Liver (tissue), 9 donors: ENCODE results near the gene POU2AF3. TPM values are rescaled to one million over a fixed set of nuclear protein-coding genes. Genes with fewer than 3 reads are reported as not detected.

ENCODE experiments used
- DNase-seq: peaks from one replicate; pipeline ENCODE4 v3.0.0-alpha.2; 2017; ENCODE audit warnings: low spot score
- H3K27ac ChIP-seq, 2 donors: one replicate each; pipeline ENCODE4 v1.7.0; 2013; ENCODE audit warnings: inconsistent platforms in 2 of 2, low read length in 2 of 2, control low read depth in 1 of 2, low read depth in 1 of 2, mild to moderate bottlenecking in 1 of 2
- H3K27me3 ChIP-seq, 4 donors: one replicate each; pipeline versions ENCODE4 v1.6.1 to v1.7.0; 2013; ENCODE audit warnings: low read length in 3 of 4, inconsistent platforms in 1 of 4, mild to moderate bottlenecking in 1 of 4, moderate library complexity in 1 of 4; ENCODE audit not compliant: control insufficient read depth in 4 of 4, insufficient read depth in 4 of 4
- H3K36me3 ChIP-seq, 4 donors: one replicate each; pipeline versions ENCODE4 v1.6.1 to v1.7.0; 2013; ENCODE audit warnings: low read length in 3 of 4, mild to moderate bottlenecking in 3 of 4, low read depth in 1 of 4, moderate library complexity in 1 of 4; ENCODE audit not compliant: control insufficient read depth in 4 of 4, insufficient read depth in 3 of 4
- H3K4me1 ChIP-seq, 4 donors: one replicate each; pipeline versions ENCODE4 v1.6.1 to v1.7.0; 2013; ENCODE audit warnings: low read length in 3 of 4, mild to moderate bottlenecking in 3 of 4, moderate library complexity in 1 of 4; ENCODE audit not compliant: control insufficient read depth in 4 of 4, insufficient read depth in 4 of 4
- H3K4me3 ChIP-seq, 3 donors: one replicate each; pipeline versions ENCODE4 v1.6.1 to v1.7.0; 2013; ENCODE audit warnings: low read length in 3 of 3, control low read depth in 1 of 3, low read depth in 1 of 3, mild to moderate bottlenecking in 1 of 3
- H3K9ac ChIP-seq, 2 donors: one replicate each; pipeline ENCODE4 v1.7.0; 2013; ENCODE audit warnings: low read length in 2 of 2, mild to moderate bottlenecking in 2 of 2, moderate library complexity in 2 of 2, control low read depth in 1 of 2, low read depth in 1 of 2
- H3K9me3 ChIP-seq, 4 donors: one replicate each; pipeline versions ENCODE4 v1.6.1 to v1.7.0; 2013; ENCODE audit warnings: low read length in 3 of 4; ENCODE audit not compliant: control insufficient read depth in 4 of 4
- FOXA1 ChIP-seq: IDR thresholded peaks from 2 replicates; pipeline ENCODE4 v1.6.1; 2016; ENCODE audit warnings: antibody characterized with exemption
- FOXA2 ChIP-seq: IDR thresholded peaks from 2 replicates; pipeline ENCODE4 v1.6.1; 2016; ENCODE audit warnings: antibody characterized with exemption
- GABPA ChIP-seq, 2 donors: IDR thresholded peaks in 1 of 2; conservative IDR thresholded peaks in 1 of 2; 2 replicates each; pipeline ENCODE4 v1.6.1; 2016; ENCODE audit warnings: antibody characterized with exemption in 2 of 2, mild to moderate bottlenecking in 1 of 2, moderate library complexity in 1 of 2
- HNF4A ChIP-seq, 2 donors: conservative IDR thresholded peaks; 2 replicates each; pipeline ENCODE4 v1.6.1; 2016; ENCODE audit warnings: antibody characterized with exemption in 2 of 2, mild to moderate bottlenecking in 2 of 2
- HNF4G ChIP-seq: IDR thresholded peaks from 2 replicates; pipeline ENCODE4 v1.6.1; 2016; ENCODE audit warnings: antibody characterized with exemption
- JUND ChIP-seq, 2 donors: IDR thresholded peaks; 2 replicates each; pipeline ENCODE4 v1.6.1; 2016; ENCODE audit warnings: antibody characterized with exemption in 2 of 2
- NR2F2 ChIP-seq: IDR thresholded peaks from 2 replicates; pipeline ENCODE4 v1.6.1; 2016; ENCODE audit warnings: antibody characterized with exemption
- RAD21 ChIP-seq, 2 donors: IDR thresholded peaks; 2 replicates each; pipeline ENCODE4 v1.6.1; 2016; ENCODE audit warnings: antibody characterized with exemption in 2 of 2, mild to moderate bottlenecking in 2 of 2
- RXRA ChIP-seq, 2 donors: IDR thresholded peaks; 2 replicates each; pipeline ENCODE4 v1.6.1; 2017 to 2018; ENCODE audit warnings: antibody characterized with exemption in 2 of 2, mild to moderate bottlenecking in 1 of 2
- SP1 ChIP-seq: IDR thresholded peaks from 2 replicates; pipeline ENCODE4 v1.6.1; 2018; ENCODE audit warnings: antibody characterized with exemption, mild to moderate bottlenecking
- TAF1 ChIP-seq: conservative IDR thresholded peaks from 2 replicates; pipeline ENCODE4 v1.6.1; 2016; ENCODE audit warnings: antibody characterized with exemption, mild to moderate bottlenecking
- YY1 ChIP-seq: IDR thresholded peaks from 2 replicates; pipeline ENCODE4 v1.6.1; 2016; ENCODE audit warnings: antibody characterized with exemption, mild to moderate bottlenecking
- WGBS: extraction: QIAGEN DNeasy Blood & Tissue Kit; methylation state at CpG from one replicate; pipeline ENCODE4 v1.1.7; 2013; 5-methylcytosine and 5-hydroxymethylcytosine counted together
- polyA plus RNA-seq, 2 donors: library from polyadenylated mRNA; stranded (reverse) in 1 of 2; unstranded in 1 of 2; fragments of 200-250 nt in 1 of 2; fragments of >200 nt in 1 of 2; fragmentation: Nextera tagmentation in 1 of 2; extraction: Ambion mirVana in 1 of 2; gene quantifications; one replicate each; pipeline versions ENCODE4 v1.2.1 to v1.2.3, GENCODE V29; 2013 to 2015
- total RNA-seq, 2 donors: library from RNA; depleted of rRNA; stranded (reverse); fragments of >200 nt; gene quantifications; one replicate each; pipeline ENCODE4 v1.2.3, GENCODE V29; 2014
- TF ChIP-seq, protein P1 (sequence below): fragments of 150-350 bp; IDR thresholded peaks from 2 replicates; pipeline ENCODE4 v1.5.1; 2017; ENCODE audit warnings: improper control_type of control experiment, low read depth, low read length; ENCODE audit not compliant: missing input control
- TF ChIP-seq, protein P2 (sequence below): IDR thresholded peaks from 2 replicates; pipeline ENCODE4 v1.6.1; 2016; ENCODE audit warnings: antibody characterized with exemption
- TF ChIP-seq, protein P3 (sequence below): IDR thresholded peaks from 2 replicates; pipeline ENCODE4 v1.6.1; 2016; ENCODE audit warnings: antibody characterized with exemption
- TF ChIP-seq, protein P4 (sequence below): IDR thresholded peaks from 2 replicates; pipeline ENCODE4 v1.6.1; 2016; ENCODE audit warnings: antibody characterized with exemption, mild to moderate bottlenecking
- donor health status: healthy.
- donor health status: healthy.
- donor health status: healthy.
- donor health status: healthy.
- donor health status: healthy.

The POU2AF3 gene
- total and polyA plus RNA-seq, 4 donors, result 0.17 to 0.68 (median 0.49) TPM

DNA sequence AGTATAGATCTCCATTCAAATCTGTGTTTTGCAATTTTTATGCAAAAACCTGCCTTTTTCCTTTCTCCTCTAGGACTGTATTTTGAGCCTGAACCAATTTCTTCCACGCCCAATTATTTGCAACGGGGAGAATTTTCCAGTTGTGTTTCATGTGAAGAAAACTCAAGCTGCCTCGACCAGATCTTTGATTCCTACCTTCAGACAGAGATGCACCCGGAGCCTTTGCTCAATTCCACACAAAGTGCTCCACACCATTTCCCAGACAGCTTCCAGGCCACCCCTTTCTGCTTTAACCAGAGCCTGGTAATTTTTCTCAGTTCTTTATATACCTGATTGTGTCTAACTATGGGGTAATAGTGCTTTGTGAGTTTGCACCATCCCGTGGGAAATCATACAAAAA is 8.0 kb downstream of the POU2AF3 start:
- no peak for DNase-seq
- no peaks in the 10 kb centered on the region for H3K9me3 ChIP-seq
- H3K4me1 ChIP-seq, result peaks cover 4 to 36% (median 32%) of the 10 kb centered on the region in 4 donors
- no peak overlapping the region for H3K27ac ChIP-seq
- H3K4me3 ChIP-seq, result no peak overlapping the region
- no peaks in the 10 kb centered on the region for H3K27me3 ChIP-seq
- no peaks in the 10 kb centered on the region for H3K36me3 ChIP-seq
- WGBS, result 88% methylated on average over 5 of the region's 5 CpGs
- H3K9ac ChIP-seq, result no peak overlapping the region
- TF ChIP-seq, protein P1, sequence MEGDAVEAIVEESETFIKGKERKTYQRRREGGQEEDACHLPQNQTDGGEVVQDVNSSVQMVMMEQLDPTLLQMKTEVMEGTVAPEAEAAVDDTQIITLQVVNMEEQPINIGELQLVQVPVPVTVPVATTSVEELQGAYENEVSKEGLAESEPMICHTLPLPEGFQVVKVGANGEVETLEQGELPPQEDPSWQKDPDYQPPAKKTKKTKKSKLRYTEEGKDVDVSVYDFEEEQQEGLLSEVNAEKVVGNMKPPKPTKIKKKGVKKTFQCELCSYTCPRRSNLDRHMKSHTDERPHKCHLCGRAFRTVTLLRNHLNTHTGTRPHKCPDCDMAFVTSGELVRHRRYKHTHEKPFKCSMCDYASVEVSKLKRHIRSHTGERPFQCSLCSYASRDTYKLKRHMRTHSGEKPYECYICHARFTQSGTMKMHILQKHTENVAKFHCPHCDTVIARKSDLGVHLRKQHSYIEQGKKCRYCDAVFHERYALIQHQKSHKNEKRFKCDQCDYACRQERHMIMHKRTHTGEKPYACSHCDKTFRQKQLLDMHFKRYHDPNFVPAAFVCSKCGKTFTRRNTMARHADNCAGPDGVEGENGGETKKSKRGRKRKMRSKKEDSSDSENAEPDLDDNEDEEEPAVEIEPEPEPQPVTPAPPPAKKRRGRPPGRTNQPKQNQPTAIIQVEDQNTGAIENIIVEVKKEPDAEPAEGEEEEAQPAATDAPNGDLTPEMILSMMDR, result no peak
- no peak for TF ChIP-seq SP1

DNA sequence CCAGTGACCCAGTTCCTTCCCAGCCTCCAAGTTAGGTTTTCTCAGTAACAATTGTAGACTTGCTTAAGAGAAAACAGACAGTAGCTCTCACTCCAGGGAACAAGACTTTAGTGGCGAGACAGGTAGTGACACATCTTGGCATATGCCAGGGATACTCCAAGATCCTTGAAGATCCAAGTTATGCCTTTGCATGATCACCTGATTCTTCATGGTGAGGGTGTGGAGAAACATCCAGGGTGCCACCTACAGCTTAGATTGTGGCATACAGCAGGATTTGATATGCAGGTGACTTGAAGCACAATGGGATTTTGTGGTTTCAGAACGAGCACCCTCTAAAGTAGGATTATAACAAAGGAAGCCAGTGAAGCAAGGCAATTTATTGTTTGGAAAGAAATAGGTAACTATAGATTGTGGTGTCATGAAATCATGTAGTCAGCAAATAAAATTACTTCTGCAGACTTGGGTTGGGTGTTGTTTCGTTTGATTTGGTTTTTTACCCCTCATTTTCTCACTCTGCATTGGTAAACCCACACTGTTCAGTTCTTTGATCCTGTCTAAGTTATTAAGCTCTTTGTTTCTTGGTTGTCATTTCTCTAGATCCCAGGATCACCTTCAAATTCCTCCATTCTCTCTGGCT is 9.2 kb downstream of the POU2AF3 start:
- Histone ChIP-seq H3K27me3 (no peaks in the 10 kb centered on the region), H3K9ac (no peak overlapping the region), H3K36me3 (no peaks in the 10 kb centered on the region), H3K27ac (no peak overlapping the region), H3K4me1 (peaks cover 4 to 23% (median 20%) of the 10 kb centered on the region in 4 donors), H3K9me3 (no peaks in the 10 kb centered on the region), H3K4me3 (no peak overlapping the region)
- no peak for TF ChIP-seq TAF1
- no peak for TF ChIP-seq FOXA1
- no peak for TF ChIP-seq HNF4G
- no peak for TF ChIP-seq RAD21 (IDR thresholded peaks at IDR 0.05)
- TF ChIP-seq, protein P2, sequence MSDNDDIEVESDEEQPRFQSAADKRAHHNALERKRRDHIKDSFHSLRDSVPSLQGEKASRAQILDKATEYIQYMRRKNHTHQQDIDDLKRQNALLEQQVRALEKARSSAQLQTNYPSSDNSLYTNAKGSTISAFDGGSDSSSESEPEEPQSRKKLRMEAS, result no peak
- TF ChIP-seq GABPA (IDR thresholded peaks at IDR 0.05 in 1 of 2, conservative IDR thresholded peaks at IDR 0.05 in 1 of 2), result no peak
- no peak for TF ChIP-seq NR2F2
- TF ChIP-seq SP1, result no peak
- TF ChIP-seq RXRA (IDR thresholded peaks at IDR 0.05), result no peak
- TF ChIP-seq, protein P1, result no peak
- no peak for TF ChIP-seq HNF4A (conservative IDR thresholded peaks at IDR 0.05)
- DNase-seq, result no peak
- WGBS, result 83% methylated on average over 3 of the region's 3 CpGs

DNA sequence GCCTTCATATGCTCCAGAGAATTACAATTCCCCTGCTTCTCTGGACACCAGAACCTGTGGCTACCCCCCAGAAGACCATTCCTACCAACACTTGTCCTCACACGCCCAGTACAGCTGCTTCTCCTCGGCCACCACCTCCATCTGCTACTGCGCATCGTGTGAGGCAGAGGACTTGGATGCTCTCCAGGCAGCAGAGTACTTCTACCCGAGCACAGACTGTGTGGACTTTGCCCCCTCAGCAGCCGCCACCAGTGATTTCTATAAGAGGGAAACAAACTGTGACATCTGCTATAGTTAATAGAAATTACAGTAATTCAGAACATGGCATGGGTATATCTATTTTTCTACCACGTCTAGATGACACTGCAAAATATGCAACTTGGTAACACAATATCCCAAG is 9.8 kb downstream of the POU2AF3 start:
- H3K27ac ChIP-seq, result no peak overlapping the region
- no peaks in the 10 kb centered on the region for H3K9me3 ChIP-seq
- no peaks in the 10 kb centered on the region for H3K36me3 ChIP-seq
- TF ChIP-seq RAD21 (IDR thresholded peaks at IDR 0.05), result peak; percentile 43 to 58
- TF ChIP-seq HNF4G, result peak; percentile 86
- TF ChIP-seq, protein P3, sequence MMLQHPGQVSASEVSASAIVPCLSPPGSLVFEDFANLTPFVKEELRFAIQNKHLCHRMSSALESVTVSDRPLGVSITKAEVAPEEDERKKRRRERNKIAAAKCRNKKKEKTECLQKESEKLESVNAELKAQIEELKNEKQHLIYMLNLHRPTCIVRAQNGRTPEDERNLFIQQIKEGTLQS, result no peak
- peak; percentile 95 to 97 for TF ChIP-seq HNF4A (conservative IDR thresholded peaks at IDR 0.05)
- TF ChIP-seq, protein P4, sequence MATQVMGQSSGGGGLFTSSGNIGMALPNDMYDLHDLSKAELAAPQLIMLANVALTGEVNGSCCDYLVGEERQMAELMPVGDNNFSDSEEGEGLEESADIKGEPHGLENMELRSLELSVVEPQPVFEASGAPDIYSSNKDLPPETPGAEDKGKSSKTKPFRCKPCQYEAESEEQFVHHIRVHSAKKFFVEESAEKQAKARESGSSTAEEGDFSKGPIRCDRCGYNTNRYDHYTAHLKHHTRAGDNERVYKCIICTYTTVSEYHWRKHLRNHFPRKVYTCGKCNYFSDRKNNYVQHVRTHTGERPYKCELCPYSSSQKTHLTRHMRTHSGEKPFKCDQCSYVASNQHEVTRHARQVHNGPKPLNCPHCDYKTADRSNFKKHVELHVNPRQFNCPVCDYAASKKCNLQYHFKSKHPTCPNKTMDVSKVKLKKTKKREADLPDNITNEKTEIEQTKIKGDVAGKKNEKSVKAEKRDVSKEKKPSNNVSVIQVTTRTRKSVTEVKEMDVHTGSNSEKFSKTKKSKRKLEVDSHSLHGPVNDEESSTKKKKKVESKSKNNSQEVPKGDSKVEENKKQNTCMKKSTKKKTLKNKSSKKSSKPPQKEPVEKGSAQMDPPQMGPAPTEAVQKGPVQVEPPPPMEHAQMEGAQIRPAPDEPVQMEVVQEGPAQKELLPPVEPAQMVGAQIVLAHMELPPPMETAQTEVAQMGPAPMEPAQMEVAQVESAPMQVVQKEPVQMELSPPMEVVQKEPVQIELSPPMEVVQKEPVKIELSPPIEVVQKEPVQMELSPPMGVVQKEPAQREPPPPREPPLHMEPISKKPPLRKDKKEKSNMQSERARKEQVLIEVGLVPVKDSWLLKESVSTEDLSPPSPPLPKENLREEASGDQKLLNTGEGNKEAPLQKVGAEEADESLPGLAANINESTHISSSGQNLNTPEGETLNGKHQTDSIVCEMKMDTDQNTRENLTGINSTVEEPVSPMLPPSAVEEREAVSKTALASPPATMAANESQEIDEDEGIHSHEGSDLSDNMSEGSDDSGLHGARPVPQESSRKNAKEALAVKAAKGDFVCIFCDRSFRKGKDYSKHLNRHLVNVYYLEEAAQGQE, result no peak
- TF ChIP-seq, protein P2, result peak; percentile 54
- peak; percentile 92 for TF ChIP-seq SP1
- TF ChIP-seq RXRA (IDR thresholded peaks at IDR 0.05), result peak; percentile 63 to 65
- TF ChIP-seq YY1, result peak; percentile 53
- no peak for TF ChIP-seq JUND (IDR thresholded peaks at IDR 0.05)
- no peak for TF ChIP-seq FOXA2
- H3K27me3 ChIP-seq, result no peaks in the 10 kb centered on the region
- peak; percentile 55 for DNase-seq
- WGBS, result 21% methylated on average over 7 of the region's 7 CpGs
- H3K4me3 ChIP-seq, result no peak overlapping the region
- peaks cover 2 to 18% (median 14%) of the 10 kb centered on the region in 4 donors for H3K4me1 ChIP-seq
- H3K9ac ChIP-seq, result no peak overlapping the region
